GM08714 (cell line): ENCODE measurements around the gene ZNF423.

Experiments used
- H3K4me3 ChIP-seq: fragments of 200-500 bp; sonication (Bioruptor generic); 2 replicates; pipeline ENCODE4 v1.5.1; 2014; ENCODE audit warnings: mild to moderate bottlenecking, low read length, inconsistent platforms
- ZNF274 ChIP-seq: IDR thresholded peaks from 2 replicates; pipeline ENCODE4 v1.6.1; 2012; ENCODE audit warnings: mild to moderate bottlenecking, low read depth, low read length

ZNF423 gene

DNA sequence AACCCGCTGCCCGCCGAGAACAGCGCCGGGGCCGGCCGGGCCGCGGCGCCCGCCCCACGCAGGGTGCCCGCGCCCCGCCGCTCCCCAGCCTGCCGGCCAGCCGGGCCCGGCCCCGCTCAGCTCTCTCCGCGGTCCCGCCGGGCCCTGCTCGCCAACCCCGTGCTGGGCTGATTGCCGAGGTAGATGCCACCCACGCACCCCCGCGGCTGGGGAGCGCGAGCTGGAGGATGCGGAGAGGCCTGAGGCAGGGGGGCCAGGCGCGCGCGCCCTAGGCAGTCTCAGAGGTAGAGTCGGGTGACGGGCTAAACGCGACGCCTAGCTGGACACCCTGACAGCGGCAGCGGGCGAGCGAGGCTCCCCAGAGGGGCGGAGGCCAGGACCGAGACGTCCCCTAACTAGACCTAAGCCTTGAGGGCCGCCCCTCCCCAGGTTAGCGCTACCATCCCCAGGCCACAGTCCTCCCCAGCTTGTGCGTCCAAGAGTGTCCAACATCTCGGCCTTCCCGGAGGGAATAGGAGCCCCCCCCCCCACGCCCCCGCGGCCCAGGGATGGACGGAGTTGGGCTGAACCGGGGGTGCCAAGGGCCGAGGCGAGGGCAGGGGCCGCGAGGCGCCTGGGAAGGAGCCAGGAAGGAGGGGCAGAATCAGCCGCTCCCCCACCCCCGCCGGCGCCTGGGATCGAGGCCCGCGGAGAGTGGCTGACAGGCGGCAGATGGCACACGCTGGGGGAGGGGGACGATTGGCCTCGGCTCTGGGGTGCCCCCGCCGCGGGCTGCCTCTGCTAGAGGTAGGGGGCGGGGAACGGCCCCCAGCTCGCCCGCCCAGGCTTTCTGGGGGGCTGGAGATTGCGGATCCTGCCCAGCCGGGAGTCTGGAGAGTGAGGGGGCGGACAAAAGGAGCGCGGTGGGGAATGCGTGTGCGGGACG is 2.5 kb upstream of the ZNF423 start:
- no peak for TF ChIP-seq ZNF274
- no peak overlapping the region; the same call in 1 of the 2 replicates for H3K4me3 ChIP-seq

DNA sequence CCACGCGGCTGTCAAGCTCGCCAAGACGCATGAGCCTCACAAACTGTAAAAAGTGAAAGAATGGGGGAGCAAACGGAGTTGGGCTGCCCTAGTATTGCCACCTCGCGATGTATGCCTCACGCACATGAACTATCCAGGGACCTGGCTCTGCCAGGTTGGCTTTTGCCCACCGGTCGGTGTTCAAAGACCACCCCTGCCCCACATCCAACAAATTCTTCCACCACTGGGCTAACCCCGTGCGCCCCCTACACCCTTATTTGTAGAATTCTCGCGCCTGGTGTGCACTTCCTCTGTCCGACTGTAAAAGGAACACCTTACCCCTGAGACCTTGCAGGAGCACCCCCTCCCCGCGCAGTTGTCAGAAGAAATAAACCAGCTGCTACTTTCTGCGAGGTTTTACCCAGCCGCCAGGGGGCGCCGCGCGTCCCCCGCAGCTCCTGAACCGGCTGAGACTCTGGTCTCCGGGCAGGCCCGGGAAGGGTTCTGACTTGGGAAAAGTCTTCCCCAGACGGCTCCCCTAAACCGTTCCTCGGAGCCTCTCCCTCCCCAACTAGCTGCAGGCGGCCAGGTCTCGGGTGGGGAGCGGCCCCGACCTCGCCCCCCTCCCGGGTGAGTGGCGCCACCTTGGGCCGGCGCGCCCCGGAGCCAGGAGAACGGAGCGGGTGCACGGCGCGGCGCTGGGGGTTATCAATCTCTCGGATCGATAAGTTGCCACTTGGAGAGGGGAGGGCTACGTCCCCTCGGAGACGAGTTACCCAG is 1.7 kb upstream of the ZNF423 start:
- no peak overlapping the region; the same call in 1 of the 2 replicates for H3K4me3 ChIP-seq
- TF ChIP-seq ZNF274, result no peak

DNA sequence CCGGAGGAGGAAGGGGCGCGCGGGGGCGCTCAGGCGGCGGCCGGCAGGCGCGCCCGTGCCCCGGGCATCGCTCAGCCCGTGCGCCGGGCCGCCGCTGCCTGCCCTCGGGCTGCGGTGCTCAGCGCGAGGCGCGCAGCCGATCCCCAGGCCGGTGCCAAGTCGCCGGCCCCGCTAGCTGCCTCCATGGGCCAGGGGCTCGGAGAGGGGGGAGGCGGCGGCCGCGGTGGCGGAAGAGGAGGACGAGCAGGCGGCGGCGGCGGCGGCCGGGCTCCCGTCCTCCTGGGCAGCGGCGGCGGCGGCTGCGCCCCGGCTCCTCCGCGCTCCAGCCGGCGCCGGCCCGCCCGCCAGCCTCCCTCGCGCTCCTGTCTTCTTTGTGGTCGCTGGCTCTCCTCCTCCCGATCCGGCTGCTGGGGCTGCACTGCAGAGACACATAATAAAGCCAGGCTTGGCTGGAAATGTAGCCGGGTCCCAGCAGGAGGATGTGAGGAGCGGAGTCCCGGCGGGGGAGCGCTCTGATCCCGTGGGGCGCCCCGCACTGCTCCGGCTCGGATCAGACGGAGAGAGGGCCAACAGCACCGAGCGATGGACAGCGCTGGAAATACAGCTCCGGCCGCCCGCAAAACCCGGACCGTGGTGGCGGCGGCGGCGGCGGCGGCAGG is 889 bp upstream of the ZNF423 start:
- TF ChIP-seq ZNF274, result no peak
- peak overlapping the region; percentile 52; the same call in 1 of the 2 replicates for H3K4me3 ChIP-seq

DNA sequence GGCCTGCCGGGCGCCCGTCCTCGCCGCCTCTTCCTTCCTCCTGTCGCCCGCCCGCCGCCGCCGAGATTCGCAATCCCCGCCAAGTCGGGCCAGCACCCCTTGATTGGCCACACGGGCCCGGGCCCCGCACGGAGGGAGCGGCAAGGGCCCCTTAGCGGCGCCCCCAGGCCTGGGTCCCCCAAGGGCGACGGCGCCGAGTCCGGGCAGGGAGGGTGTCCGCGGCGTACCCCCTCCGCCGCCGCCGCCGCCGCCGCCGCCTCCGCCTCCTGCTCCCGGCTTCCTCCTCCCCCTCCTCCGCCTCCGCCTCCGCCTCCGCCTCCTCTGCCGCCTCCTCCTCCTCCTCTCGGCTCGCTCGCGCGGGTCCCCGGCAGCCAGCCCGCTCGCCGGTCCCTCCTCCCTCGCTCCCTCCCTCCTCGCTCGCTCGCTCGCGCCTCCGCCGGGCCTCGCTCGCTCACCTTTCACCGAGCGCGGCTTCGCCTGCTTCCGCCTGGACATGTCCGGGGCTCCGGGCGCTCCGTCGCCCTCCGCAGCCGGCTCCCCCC is 561 bp downstream of the ZNF423 start:
- peak overlapping the region; percentile 66; the same call in 1 of the 2 replicates for H3K4me3 ChIP-seq
- TF ChIP-seq ZNF274, result no peak

DNA sequence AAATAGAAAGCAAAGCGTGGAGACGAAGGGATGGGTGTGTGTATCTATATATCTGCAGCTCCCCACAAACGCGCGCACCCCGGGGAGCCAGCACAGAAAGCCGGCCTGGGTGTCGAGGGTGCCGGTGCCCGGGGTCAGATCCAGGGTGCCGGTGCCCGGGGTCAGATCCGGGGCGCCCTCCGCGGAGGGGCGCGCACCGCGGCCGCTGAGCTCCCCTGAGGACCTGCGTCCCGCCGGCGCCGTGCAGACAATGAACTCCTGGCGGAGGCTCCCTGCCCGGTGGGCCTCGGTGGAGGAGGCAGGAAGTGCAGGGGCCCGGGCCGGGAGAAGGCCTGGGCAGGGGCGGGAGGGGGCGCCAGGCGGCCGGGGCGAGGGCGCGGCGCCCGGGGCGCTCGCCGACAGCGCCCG is 1.1 kb downstream of the ZNF423 start:
- peak overlapping the region; percentile 66; the same call in 1 of the 2 replicates for H3K4me3 ChIP-seq
- no peak for TF ChIP-seq ZNF274

DNA sequence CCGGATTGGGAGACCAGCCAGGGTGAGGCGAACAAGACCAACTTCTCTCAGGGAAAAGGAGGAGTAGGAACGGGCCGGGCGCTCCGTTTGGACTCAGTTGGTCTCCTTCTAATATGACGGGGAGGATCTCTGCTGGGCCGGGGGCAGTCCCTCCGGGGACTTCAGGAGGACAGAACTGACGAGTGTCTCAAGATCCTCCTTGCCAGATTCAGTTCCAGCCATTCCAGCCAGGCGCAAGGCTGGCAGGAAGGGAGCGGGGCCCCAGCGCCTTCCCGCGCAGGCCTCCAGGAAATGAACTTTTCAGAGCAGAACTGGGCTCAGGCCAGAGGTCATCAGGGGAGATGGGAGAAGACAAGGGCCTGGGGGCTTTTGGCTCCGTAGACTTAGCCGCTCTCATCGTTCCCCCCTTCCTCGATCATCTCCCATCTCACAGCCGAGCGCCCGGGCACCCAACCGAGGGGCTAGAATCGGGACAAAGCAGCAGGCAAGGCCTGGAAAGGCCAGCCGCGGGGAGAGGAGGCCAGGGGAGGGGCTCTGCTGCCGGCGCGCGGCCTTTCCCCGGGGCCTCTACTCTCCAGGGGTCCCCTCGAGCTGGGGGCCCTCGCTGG is 1.6 kb downstream of the ZNF423 start:
- peak overlapping the region; percentile 66; the same call in 1 of the 2 replicates for H3K4me3 ChIP-seq
- TF ChIP-seq ZNF274, result no peak

DNA sequence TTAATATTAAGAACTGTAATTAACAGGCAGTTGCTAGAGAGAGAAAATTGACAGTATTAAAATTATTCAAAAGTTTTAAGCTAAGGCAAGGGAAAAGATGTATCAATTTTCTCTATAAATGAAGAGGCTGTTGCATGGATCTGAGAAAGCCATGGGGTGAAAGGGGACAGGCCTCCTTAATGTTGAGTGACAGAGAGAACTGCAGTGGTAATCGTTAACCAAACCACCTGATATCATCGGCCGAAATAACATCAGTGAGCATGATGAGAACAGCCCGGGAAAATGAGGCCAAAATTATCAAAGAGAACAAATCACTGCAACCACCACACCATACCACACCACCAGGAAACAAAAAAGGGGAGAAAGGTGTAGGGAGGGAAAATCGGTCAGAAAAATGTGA is 3.6 kb downstream of the ZNF423 start:
- no peak for TF ChIP-seq ZNF274
- no peak overlapping the region for H3K4me3 ChIP-seq

DNA sequence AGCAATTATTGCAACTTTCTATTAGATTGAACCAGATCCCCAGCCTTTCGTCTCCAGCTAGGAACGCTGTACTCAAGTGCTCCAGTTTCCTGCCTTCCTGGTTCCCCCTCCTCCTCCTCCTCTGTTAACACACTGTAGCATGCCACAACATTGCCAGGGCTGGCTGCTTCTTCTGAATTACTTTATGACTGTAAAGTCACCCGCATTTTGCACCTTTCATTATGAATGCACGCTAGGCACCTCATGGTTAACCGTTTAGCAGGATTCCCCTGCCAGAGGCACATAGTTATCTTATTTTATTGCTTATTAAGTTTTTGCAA is 4.5 kb downstream of the ZNF423 start:
- H3K4me3 ChIP-seq, result no peak overlapping the region
- TF ChIP-seq ZNF274, result no peak

DNA sequence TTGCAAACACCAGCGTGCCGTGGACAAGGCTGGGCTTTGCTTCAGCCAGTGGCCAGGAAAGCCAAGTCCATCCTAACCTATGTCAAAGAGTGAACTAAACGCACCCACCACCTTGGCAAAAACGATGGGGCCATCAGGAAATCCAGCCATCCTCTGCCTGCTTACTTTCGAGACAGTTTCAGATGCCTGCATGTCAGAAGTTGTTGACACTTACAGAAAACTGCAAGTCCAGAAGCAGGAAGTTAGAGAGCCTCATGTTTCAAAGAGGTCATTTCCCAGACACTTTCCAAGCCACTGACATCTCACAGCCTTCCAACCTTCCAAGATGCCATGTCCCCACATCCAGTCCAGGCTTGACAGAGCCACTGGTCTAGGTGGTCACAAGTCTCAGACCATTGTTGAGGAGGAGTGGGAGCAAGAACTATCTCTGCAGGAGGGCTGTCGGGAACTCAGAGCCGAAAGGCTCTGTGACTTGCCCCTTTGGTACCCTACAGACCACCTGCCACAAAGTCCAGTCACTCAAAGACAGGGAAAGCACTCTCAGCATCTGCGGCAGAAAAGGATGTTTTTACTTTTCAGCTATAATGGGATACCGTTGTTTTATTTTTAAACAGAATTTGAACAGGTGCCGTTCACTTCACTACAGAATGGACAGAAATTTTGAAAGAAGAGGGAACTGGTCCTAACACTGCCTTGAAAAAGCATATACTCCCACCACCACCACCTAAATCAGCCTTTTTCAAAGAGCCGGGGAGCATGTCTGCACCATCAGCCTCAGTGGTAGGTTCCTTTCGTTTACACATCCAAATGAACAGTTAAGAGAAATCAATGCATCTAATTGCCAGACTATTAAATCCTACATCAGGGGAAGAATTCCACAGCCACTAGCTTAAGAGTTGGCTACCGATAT is 5.1 kb downstream of the ZNF423 start:
- no peak for TF ChIP-seq ZNF274
- no peak overlapping the region for H3K4me3 ChIP-seq

DNA sequence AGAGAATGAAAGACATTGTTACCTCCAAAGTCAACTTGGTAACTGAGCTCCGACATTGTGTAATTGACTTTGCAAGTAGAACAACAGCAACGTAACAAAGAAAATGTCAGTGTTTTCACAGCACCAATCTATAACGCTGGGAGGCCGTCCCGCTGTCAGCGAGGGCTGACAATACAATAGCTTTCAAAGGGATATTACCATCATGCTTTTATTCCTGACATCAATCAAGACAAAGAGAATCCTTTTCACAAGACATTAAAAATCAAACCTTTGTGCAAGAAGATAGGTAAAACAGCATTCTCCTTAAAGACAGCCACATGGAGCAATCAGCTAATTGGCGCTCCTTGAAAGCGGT is 6.2 kb downstream of the ZNF423 start:
- no peak for TF ChIP-seq ZNF274
- H3K4me3 ChIP-seq, result no peak overlapping the region

DNA sequence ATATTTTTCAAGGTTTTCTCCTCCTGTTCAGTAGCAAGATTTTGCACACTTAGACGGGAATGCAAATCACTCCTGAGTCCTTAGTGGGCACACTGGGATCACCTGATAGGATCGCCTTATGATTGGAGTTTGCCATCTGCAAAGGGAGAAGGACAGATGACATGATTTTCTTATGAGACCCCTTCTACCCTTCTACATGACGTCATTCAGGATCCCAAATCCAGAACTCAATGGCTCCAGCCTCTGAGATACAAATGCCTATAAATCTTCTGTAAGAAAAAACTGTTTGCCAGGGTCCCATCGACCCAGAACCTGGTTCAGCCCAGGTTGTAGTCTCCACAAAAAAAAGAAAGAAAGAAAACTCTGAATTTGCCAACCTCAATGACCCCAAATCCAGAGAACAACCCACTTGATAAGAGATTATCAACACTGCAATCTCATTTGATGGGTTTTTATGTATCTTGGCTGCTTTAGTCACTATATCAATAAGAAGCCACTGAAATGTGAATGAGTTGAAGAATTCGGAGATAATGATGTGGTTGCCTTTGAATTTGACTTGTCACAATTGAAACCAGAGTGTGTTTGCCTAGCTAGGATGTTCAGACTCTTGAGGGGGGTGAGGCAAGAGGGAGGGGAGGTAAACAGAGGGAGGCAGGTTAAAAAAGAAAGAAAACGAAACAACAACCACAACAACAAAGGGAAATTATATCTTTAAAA is 6.7 kb downstream of the ZNF423 start:
- no peak for TF ChIP-seq ZNF274
- no peak overlapping the region for H3K4me3 ChIP-seq

DNA sequence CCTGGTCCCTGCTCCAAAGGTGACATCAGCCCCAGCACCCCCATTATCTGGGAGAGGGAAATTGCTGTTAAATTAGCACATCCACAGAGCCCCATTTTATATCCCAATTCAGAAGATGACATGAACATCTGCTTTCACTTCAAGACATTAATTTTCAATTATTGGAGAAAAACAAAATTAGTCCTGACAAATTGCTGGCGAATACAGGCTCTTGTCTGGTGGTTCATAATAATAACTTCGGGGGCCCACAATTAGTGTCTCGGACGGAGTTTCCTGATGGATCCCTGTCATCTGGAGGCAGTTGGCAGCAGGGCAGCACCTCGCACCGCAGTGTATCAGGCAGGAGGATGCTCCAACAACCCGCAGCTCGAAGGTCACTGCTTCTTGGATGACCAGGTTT is 7.4 kb downstream of the ZNF423 start:
- no peak for TF ChIP-seq ZNF274
- H3K4me3 ChIP-seq, result no peak overlapping the region
